IMR-90 (cell line): ENCODE results near the gene NALCN. TPM values are rescaled to one million over a fixed set of nuclear protein-coding genes. Genes with fewer than 3 reads are reported as not detected.

Experiments used
- ATAC-seq: fragments of 200-7000 bp; cut with Tn5 transposase; 2 replicates; pipeline ENCODE4 v1.9.1; 2020; ENCODE audit warnings: low read depth, mild to moderate bottlenecking, moderate library complexity
- BruUV-seq: library from RNA; stranded (reverse); fragments of 400-500 nt; replicated peaks from 2 replicates; lab custom pipeline; 2021; lab: Mats Ljungman, UMichigan
- CTCF ChIA-PET: fragments of 300-600 bp; formaldehyde crosslinking; extraction: SDS; loops from one replicate; lab custom pipeline; 2021; ENCODE audit warnings: antibody characterized with exemption; lab: Yijun Ruan, JAX
- POLR2A ChIA-PET: fragments of 300-600 bp; sonication (Branson Sonifier 250); formaldehyde crosslinking; loops from one replicate; lab custom pipeline; 2022; ENCODE audit warnings: antibody characterized with exemption; ENCODE audit not compliant: unreplicated experiment; lab: Charles Lee
- DNase-seq: peaks from one replicate; pipeline ENCODE4 v3.0.0; 2013
- H2AFZ ChIP-seq: replicated peaks from 2 replicates; pipeline ENCODE3; 2013; ENCODE audit warnings: low read length, mild to moderate bottlenecking; ENCODE audit not compliant: poor library complexity
- H2AK5ac ChIP-seq: 2 replicates; pipeline ENCODE4 v1.6.1; 2013; ENCODE audit warnings: low read depth, low read length, inconsistent platforms
- H2AK9ac ChIP-seq: replicated peaks from 2 replicates; pipeline ENCODE3; 2013; ENCODE audit warnings: mild to moderate bottlenecking, low read depth, low read length, moderate library complexity; ENCODE audit not compliant: poor library complexity
- H2BK120ac ChIP-seq: 2 replicates; pipeline ENCODE4 v1.6.1; 2013; ENCODE audit warnings: low read depth, low read length, inconsistent platforms
- H2BK15ac ChIP-seq: 3 replicates; pipeline ENCODE4 v1.6.1; 2013; ENCODE audit warnings: low read depth, low read length, inconsistent platforms
- H2BK20ac ChIP-seq: 2 replicates; pipeline ENCODE4 v1.6.1; 2013; ENCODE audit warnings: low read depth, mild to moderate bottlenecking, inconsistent platforms, low read length, moderate library complexity
- H2BK5ac ChIP-seq: 2 replicates; pipeline ENCODE4 v1.6.1; 2013; ENCODE audit warnings: mild to moderate bottlenecking, low read depth, low read length, inconsistent platforms; ENCODE audit not compliant: poor library complexity, severe bottlenecking
- H3K14ac ChIP-seq: replicated peaks from 2 replicates; pipeline ENCODE4 v1.6.1; 2013; ENCODE audit warnings: low read depth, low read length, inconsistent platforms
- H3K18ac ChIP-seq: 2 replicates; pipeline ENCODE4 v1.6.1; 2013; ENCODE audit warnings: low read depth, low read length, control low read depth
- H3K23ac ChIP-seq: 2 replicates; pipeline ENCODE4 v1.6.1; 2013; ENCODE audit warnings: low read depth, low read length, inconsistent platforms
- H3K27ac ChIP-seq: 2 replicates; pipeline ENCODE4 v1.5.1; 2013; ENCODE audit warnings: mild to moderate bottlenecking, control low read depth, low read length; ENCODE audit not compliant: insufficient read depth
- H3K27me3 ChIP-seq: 2 replicates; pipeline ENCODE4 v1.6.1; 2013; ENCODE audit warnings: low read length; ENCODE audit not compliant: control insufficient read depth, insufficient read depth
- H3K36me3 ChIP-seq: 2 replicates; pipeline ENCODE4 v1.6.1; 2013; ENCODE audit warnings: low read length, mixed read lengths; ENCODE audit not compliant: control insufficient read depth, insufficient read depth
- H3K4ac ChIP-seq: 2 replicates; pipeline ENCODE4 v1.6.1; 2013; ENCODE audit warnings: low read depth, low read length, inconsistent platforms
- H3K4me1 ChIP-seq: 2 replicates; pipeline ENCODE4 v1.6.1; 2013; ENCODE audit warnings: low read length, mixed read lengths; ENCODE audit not compliant: control insufficient read depth, insufficient read depth
- H3K4me2 ChIP-seq: 2 replicates; pipeline ENCODE4 v1.6.1; 2013; ENCODE audit warnings: low read depth, mild to moderate bottlenecking, control low read depth, low read length, moderate library complexity
- H3K4me3 ChIP-seq: 2 replicates; pipeline ENCODE4 v1.5.1; 2013; ENCODE audit warnings: low read depth, mild to moderate bottlenecking, control low read depth, low read length, moderate library complexity; ENCODE audit not compliant: insufficient read depth
- H3K56ac ChIP-seq: 2 replicates; pipeline ENCODE4 v1.6.1; 2013; ENCODE audit warnings: low read length, inconsistent platforms; ENCODE audit not compliant: insufficient read depth; ENCODE audit errors: extremely low read depth
- H3K79me1 ChIP-seq, 2 experiments: 2 replicates each; pipeline ENCODE4 v1.6.1; 2013; ENCODE audit warnings: low read length in 2 of 2, inconsistent platforms in 1 of 2, low read depth in 1 of 2
- H3K9ac ChIP-seq: 2 replicates; pipeline ENCODE4 v1.6.1; 2013; ENCODE audit warnings: low read depth, low read length, control low read depth
- H3K9me1 ChIP-seq: 2 replicates; pipeline ENCODE4 v1.6.1; 2013; ENCODE audit warnings: low read length, inconsistent platforms; ENCODE audit not compliant: insufficient read depth
- H3K9me3 ChIP-seq: 2 replicates; pipeline ENCODE4 v1.6.1; 2013; ENCODE audit warnings: low read length; ENCODE audit not compliant: control insufficient read depth, insufficient read depth
- H4K20me1 ChIP-seq: 2 replicates; pipeline ENCODE4 v1.6.1; 2013; ENCODE audit warnings: low read length, inconsistent platforms; ENCODE audit not compliant: insufficient read depth
- H4K5ac ChIP-seq: 2 replicates; pipeline ENCODE4 v1.6.1; 2013; ENCODE audit warnings: mild to moderate bottlenecking, low read depth, low read length, control low read depth
- H4K8ac ChIP-seq, 2 experiments: 2 replicates each; pipeline ENCODE4 v1.6.1; 2013; ENCODE audit warnings: low read depth in 2 of 2, low read length in 2 of 2, control low read depth in 1 of 2, inconsistent platforms in 1 of 2
- H4K91ac ChIP-seq: 2 replicates; pipeline ENCODE4 v1.6.1; 2013; ENCODE audit warnings: low read depth, low read length, inconsistent platforms; ENCODE audit not compliant: insufficient read depth
- BHLHE40 ChIP-seq: fragments of 150-350 bp; IDR thresholded peaks from 2 replicates; pipeline ENCODE4 v1.6.1; 2016; ENCODE audit warnings: mild to moderate bottlenecking, low read depth, low read length
- CEBPB ChIP-seq: IDR thresholded peaks from 2 replicates; pipeline ENCODE4 v1.6.1; 2012; ENCODE audit warnings: low read depth, low read length, improper control_type of control experiment
- CHD1 ChIP-seq: IDR thresholded peaks from 2 replicates; pipeline ENCODE4 v1.6.1; 2012; ENCODE audit warnings: low read depth, low read length, improper control_type of control experiment
- FOS ChIP-seq: fragments of 150-350 bp; IDR thresholded peaks from 2 replicates; pipeline ENCODE4 v1.6.1; 2016; ENCODE audit warnings: low read depth, low read length
- MAFK ChIP-seq: IDR thresholded peaks from 2 replicates; pipeline ENCODE4 v1.6.1; 2012; ENCODE audit warnings: low read depth, low read length, improper control_type of control experiment
- MAZ ChIP-seq: IDR thresholded peaks from 2 replicates; pipeline ENCODE4 v1.6.1; 2012; ENCODE audit warnings: low read depth, mild to moderate bottlenecking, low read length, improper control_type of control experiment, moderate library complexity, borderline replicate concordance
- MXI1 ChIP-seq: IDR thresholded peaks from 2 replicates; pipeline ENCODE4 v1.6.1; 2012; ENCODE audit warnings: low read depth, mild to moderate bottlenecking, low read length, moderate library complexity, borderline replicate concordance
- NFE2L2 ChIP-seq: fragments of 150-350 bp; IDR thresholded peaks from 2 replicates; pipeline ENCODE4 v1.6.1; 2016; ENCODE audit warnings: low read depth, mild to moderate bottlenecking, low read length
- POLR2A ChIP-seq: IDR thresholded peaks from 2 replicates; pipeline ENCODE4 v1.6.1; 2012; ENCODE audit warnings: mild to moderate bottlenecking, low read depth, low read length
- RAD21 ChIP-seq: IDR thresholded peaks from 2 replicates; pipeline ENCODE4 v1.6.1; 2012; ENCODE audit warnings: low read length, improper control_type of control experiment
- RCOR1 ChIP-seq: IDR thresholded peaks from 2 replicates; pipeline ENCODE4 v1.6.1; 2012; ENCODE audit warnings: mild to moderate bottlenecking, low read length, improper control_type of control experiment; ENCODE audit not compliant: insufficient replicate concordance
- RFX5 ChIP-seq: IDR thresholded peaks from 2 replicates; pipeline ENCODE4 v1.8.0; 2012; ENCODE audit warnings: low read depth, mild to moderate bottlenecking, low read length, moderate library complexity
- SMC3 ChIP-seq: fragments of 150-350 bp; IDR thresholded peaks from 2 replicates; pipeline ENCODE4 v1.6.1; 2016; ENCODE audit warnings: low read depth, mild to moderate bottlenecking, antibody characterized with exemption, low read length, moderate library complexity
- WGBS, 2 experiments: methylation state at CpG; one replicate each; pipeline versions ENCODE4 v1.1.5 to v1.1.7; 2013; ENCODE audit warnings: missing lambda C conversion rate in 2 of 2; ENCODE audit not compliant: insufficient read length in 1 of 2; ENCODE audit errors: extremely low coverage in 2 of 2; 5-methylcytosine and 5-hydroxymethylcytosine counted together
- dilution Hi-C: fragments of 300-500 bp; cut with HindIII; formaldehyde crosslinking; loops from one replicate; pipeline ENCODE4 v1.14.3; 2018; ENCODE audit warnings: low sequenced_read_pairs; ENCODE audit not compliant: unreplicated experiment
- in situ Hi-C: fragments of 300-500 bp; cut with MboI; formaldehyde crosslinking; loops from 3 replicates; pipeline ENCODE4 v1.14.3; 2019; ENCODE audit warnings: low sequenced_read_pairs, inconsistent platforms, mixed read lengths
- intact Hi-C: fragments of 100-400 bp; cut with micrococcal nuclease; formaldehyde crosslinking; loops from 2 replicates; pipeline ENCODE4 v1.10.0; 2022
- polyA plus RNA-seq, 3 experiments: library from polyadenylated mRNA; depleted of rRNA; stranded (reverse); fragments of >200 nt; gene quantifications; 2 replicates each; pipeline ENCODE4 v1.2.3, GENCODE V29; 2012; ENCODE audit warnings: low replicate concordance in 1 of 3
- total RNA-seq: library from RNA; depleted of rRNA; stranded (reverse); fragments of >200 nt; gene quantifications from 2 replicates; pipeline ENCODE4 v1.2.3, GENCODE V29; 2012
- TF ChIP-seq, protein P1 (sequence below): fragments of 150-350 bp; IDR thresholded peaks from 2 replicates; pipeline ENCODE4 v1.6.1; 2017; ENCODE audit warnings: mild to moderate bottlenecking, antibody characterized with exemption, low read length, low read depth

NALCN gene
- total and polyA plus RNA-seq, 2 of the 4 experiments (the other 2 are of a cell fraction): 2.9 to 4.8 TPM

DNA sequence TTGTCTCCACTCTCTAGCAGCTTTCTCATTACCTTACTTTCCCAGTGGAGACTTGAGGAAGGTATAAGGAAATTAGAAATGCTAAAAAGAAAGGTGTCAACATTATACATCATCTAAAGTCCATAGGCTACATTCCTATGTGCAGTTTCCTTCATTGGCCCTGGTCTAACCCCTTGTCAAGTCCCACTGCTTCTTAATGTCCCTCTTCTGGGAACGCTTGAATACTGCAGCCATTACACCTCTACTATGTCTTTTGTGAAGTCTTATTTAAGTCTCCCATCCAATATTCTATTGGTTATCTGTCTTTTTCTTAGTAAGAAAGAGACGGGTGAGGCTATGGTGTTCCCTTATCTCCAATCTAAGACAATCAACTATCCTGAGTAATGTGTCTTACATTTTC is 409.1 kb downstream of the NALCN start:
- Histone ChIP-seq H4K20me1 (no peaks in the 10 kb centered on the region), H3K27me3 (no peaks in the 10 kb centered on the region), H3K27ac (no peak overlapping the region), H3K4me3 (no peak overlapping the region), H3K56ac (no peak overlapping the region), H3K4me1 (no peaks in the 10 kb centered on the region), H3K18ac (no peak overlapping the region), H3K4ac (no peak overlapping the region), H4K91ac (no peak overlapping the region), H3K36me3 (no peaks in the 10 kb centered on the region), H2AK9ac (no peak overlapping the region), H4K5ac (no peak overlapping the region), H3K23ac (no peak overlapping the region), H2AFZ (no peak overlapping the region), H3K14ac (no peak overlapping the region), H3K9me3 (no peaks in the 10 kb centered on the region), H2AK5ac (no peak overlapping the region), H3K79me1 (no peaks in the 10 kb centered on the region), H3K4me2 (no peak overlapping the region), H2BK5ac (no peak overlapping the region), H2BK15ac (no peak overlapping the region), H4K8ac (no peak overlapping the region), H3K9me1 (no peaks in the 10 kb centered on the region), H2BK120ac (no peak overlapping the region), H3K9ac (no peak overlapping the region), H2BK20ac (no peak overlapping the region)
- ChIA-PET POLR2A (no interaction called here), CTCF (no interaction called here)
- BruUV-seq: no TSS peak
- ATAC-seq (no peak), DNase-seq (no peak)
- WGBS, 2 experiments: no CpG with 5 or more reads among the region's 2 CpGs
- dilution Hi-C loops: no loop called here
- TF ChIP-seq MAFK (no peak), SMC3 (no peak), MXI1 (no peak), FOS (no peak), POLR2A (no peak), NFE2L2 (no peak), RFX5 (no peak), RCOR1 (no peak), CHD1 (no peak), CEBPB (no peak), BHLHE40 (no peak), RAD21 (no peak), MAZ (no peak)
- TF ChIP-seq, protein P1, sequence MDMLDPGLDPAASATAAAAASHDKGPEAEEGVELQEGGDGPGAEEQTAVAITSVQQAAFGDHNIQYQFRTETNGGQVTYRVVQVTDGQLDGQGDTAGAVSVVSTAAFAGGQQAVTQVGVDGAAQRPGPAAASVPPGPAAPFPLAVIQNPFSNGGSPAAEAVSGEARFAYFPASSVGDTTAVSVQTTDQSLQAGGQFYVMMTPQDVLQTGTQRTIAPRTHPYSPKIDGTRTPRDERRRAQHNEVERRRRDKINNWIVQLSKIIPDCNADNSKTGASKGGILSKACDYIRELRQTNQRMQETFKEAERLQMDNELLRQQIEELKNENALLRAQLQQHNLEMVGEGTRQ: no peak
- in situ Hi-C loops: no loop called here
- intact Hi-C loops: loop anchor here (10.0 kb wide), 1 partner anchor 412 kb away; no protein-coding TSS in a partner anchor
